Vagina (tissue), 2 donors: ENCODE measurements around the gene TTC4. TPM values are rescaled to one million over a fixed set of nuclear protein-coding genes. Genes with fewer than 3 reads are reported as not detected.

ENCODE experiments used
- DNase-seq, 2 donors: peaks; one replicate each; pipeline ENCODE4 v3.0.0-alpha.2; 2017; ENCODE audit errors: extremely low spot score in 2 of 2
- H3K27ac ChIP-seq: fragments of 200-600 bp; sonication (generic); one replicate; pipeline ENCODE4 v1.5.1; 2019
- H3K27me3 ChIP-seq: fragments of 200-600 bp; sonication (generic); one replicate; pipeline ENCODE4 v1.5.1; 2019
- H3K36me3 ChIP-seq, 2 donors: fragments of 200-600 bp; sonication (generic); one replicate each; pipeline ENCODE4 v1.5.1; 2017 to 2019
- H3K4me1 ChIP-seq: fragments of 200-600 bp; sonication (generic); one replicate; pipeline ENCODE4 v1.5.1; 2019
- H3K4me3 ChIP-seq, 2 donors: fragments of 200-600 bp; sonication (generic); 1 replicate in 1 of 2; 2 replicates in 1 of 2; pipeline ENCODE4 v1.5.1; 2016 to 2019
- H3K9me3 ChIP-seq: fragments of 200-600 bp; sonication (generic); one replicate; pipeline ENCODE4 v1.5.1; 2019
- POLR2A ChIP-seq, 2 donors: fragments of 450-650 bp; IDR thresholded peaks; one replicate each; pipeline ENCODE4 v1.6.1; 2017; ENCODE audit warnings: antibody characterized with exemption in 2 of 2, mild to moderate bottlenecking in 2 of 2, moderate library complexity in 2 of 2
- POLR2AphosphoS5 ChIP-seq, 2 donors: sonication (generic); formaldehyde crosslinking; IDR thresholded peaks; one replicate each; pipeline ENCODE4 v1.9.0; 2017; ENCODE audit warnings: antibody characterized with exemption in 2 of 2, mild to moderate bottlenecking in 2 of 2, low read depth in 1 of 2; ENCODE audit not compliant: insufficient read depth in 1 of 2
- intact Hi-C: fragments of 100-400 bp; cut with DNase I; formaldehyde crosslinking; loops from one replicate; pipeline ENCODE4 v1.15.1; 2023
- total RNA-seq: library from RNA; depleted of rRNA; stranded (reverse); fragments of >200 nt; gene quantifications from one replicate; pipeline ENCODE4 v1.2.3, GENCODE V29; 2016
- TF ChIP-seq, protein P1 (sequence below), 3 experiments: fragments of 450-650 bp in 2 of 3; fragments of 200-600 bp in 1 of 3; sonication (generic) in 1 of 3; IDR thresholded peaks; one replicate each; pipeline ENCODE4 v1.5.1; 2017 to 2019; ENCODE audit warnings: antibody characterized with exemption in 3 of 3, mild to moderate bottlenecking in 2 of 3, moderate library complexity in 2 of 3

The TTC4 gene
- total RNA-seq, 1 donor from 2014 or later = 12.8 TPM

DNA sequence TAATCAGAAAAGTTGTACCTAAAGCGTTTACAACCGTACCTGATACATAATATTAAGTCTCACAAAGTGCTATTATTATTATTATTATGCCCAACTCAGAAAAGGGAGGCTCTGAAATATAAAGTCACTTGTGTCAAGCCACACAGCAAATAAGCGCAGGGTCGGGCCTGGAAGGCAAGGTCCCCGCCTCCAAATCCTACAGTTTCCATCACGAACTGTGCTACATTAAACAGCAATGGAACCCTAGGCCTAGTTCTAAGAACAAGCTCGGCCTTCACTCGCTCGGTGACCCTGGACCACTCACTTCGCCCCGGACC, 48.1 kb downstream of the TTC4 start:
- no peaks in the 10 kb centered on the region for H3K36me3 ChIP-seq
- no peak overlapping the region for H3K27ac ChIP-seq
- H3K4me3 ChIP-seq = peak overlapping the region; percentile 61 to 91
- H3K9me3 ChIP-seq = no peaks in the 10 kb centered on the region
- intact Hi-C loops = no loop called here
- H3K4me1 ChIP-seq = peaks cover 15% of the 10 kb centered on the region
- TF ChIP-seq, protein P1, sequence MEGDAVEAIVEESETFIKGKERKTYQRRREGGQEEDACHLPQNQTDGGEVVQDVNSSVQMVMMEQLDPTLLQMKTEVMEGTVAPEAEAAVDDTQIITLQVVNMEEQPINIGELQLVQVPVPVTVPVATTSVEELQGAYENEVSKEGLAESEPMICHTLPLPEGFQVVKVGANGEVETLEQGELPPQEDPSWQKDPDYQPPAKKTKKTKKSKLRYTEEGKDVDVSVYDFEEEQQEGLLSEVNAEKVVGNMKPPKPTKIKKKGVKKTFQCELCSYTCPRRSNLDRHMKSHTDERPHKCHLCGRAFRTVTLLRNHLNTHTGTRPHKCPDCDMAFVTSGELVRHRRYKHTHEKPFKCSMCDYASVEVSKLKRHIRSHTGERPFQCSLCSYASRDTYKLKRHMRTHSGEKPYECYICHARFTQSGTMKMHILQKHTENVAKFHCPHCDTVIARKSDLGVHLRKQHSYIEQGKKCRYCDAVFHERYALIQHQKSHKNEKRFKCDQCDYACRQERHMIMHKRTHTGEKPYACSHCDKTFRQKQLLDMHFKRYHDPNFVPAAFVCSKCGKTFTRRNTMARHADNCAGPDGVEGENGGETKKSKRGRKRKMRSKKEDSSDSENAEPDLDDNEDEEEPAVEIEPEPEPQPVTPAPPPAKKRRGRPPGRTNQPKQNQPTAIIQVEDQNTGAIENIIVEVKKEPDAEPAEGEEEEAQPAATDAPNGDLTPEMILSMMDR (IDR thresholded peaks at IDR 0.05) = no peak
- no peak for TF ChIP-seq POLR2A (IDR thresholded peaks at IDR 0.05)
- no peaks in the 10 kb centered on the region for H3K27me3 ChIP-seq
- DNase-seq = no peak

DNA sequence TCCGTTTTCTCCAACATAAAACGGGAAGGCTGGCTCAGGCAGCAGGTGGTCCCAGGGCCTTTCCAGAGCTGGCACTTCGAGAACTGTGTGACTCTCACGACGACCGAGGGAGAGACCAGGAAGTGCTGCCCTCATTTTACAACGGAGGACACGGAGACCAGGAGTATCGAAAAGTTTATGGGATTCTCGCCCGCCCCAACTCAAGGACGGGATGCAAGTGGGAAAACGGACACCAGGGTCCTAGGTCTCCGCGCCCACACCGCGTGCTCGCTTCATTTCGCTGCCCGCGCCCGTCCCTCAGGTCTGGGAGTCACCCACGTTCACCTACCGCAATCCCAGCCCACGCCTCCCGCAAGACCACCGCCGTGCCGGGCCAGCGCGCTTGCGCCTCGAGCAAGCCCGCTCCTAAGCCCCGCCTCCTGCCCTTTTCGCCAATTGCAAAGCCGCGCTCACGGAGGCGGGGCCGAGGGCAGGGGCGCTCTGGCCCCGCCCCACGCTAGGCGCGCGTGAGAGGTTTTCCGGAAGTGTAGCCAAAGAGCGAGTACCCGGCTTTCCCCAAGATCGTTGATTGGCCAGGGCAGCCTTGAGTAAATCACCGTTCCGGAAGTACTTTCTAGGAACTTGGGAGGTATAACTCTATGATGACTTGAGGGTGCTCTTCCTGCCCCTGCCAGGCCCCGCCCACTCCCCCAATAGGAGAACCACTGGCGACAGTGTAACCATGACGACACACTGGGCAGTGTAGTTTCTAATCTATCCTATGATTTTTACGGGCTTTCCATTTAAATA, 48.7 kb downstream of the TTC4 start, which contains the start of gene PARS2:
TSS of gene PARS2 (minus strand) at position 391 of the 789 bp plus-strand sequence. CDS start 5,362 bp downstream, outside the sequence.
- peak within 1 kb of the TSS; percentile 32 for H3K27ac ChIP-seq
- DNase-seq = peak; percentile 97 to 99
- peaks cover 15% of the 10 kb centered on the region for H3K4me1 ChIP-seq
- intact Hi-C loops = no loop called here
- no peaks in the 10 kb centered on the region for H3K27me3 ChIP-seq
- peak within 1 kb of the TSS; percentile 61 to 91 for H3K4me3 ChIP-seq
- H3K36me3 ChIP-seq = no peaks in the 10 kb centered on the region
- no peaks in the 10 kb centered on the region for H3K9me3 ChIP-seq
- TF ChIP-seq, protein P1 (IDR thresholded peaks at IDR 0.05) = no peak
- peak in 1 of 2 donors; percentile 64 for TF ChIP-seq POLR2A (IDR thresholded peaks at IDR 0.05)
- TF ChIP-seq POLR2AphosphoS5 (IDR thresholded peaks at IDR 0.05; ENCODE audit: insufficient read depth in 1 of 2, low read depth in 1 of 2) = peak; percentile 93 to 100

DNA sequence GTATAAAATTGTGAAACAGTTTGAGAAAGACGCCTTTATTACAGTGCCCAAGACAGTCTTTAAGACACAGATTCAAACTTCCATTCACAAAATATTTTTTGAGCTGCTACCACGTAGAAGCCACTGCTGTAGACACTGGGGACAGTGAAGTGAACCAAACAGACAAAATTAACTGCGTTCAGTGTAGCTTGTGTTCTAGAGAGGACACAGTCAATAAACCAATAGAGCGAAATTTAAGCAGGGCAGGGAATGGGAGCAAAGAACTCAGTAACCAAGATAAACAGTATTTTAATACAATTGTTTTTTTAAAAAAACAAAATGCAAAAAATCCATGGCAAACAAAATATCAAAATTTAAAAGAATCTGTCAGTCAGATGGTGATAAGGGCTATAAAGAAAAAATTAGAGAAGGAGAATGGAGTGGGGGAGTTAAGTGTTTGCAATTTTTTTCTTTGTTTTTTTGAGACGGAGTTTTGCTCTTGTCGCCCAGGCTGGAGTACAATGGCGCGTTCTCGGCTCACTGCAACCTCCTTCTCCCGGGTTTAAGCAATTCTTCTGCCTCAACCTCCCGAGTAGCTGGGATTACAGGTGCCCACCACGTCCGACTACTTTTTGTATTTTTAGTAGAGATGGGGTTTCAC, 49.4 kb downstream of the TTC4 start:
- H3K4me3 ChIP-seq = peak overlapping the region; percentile 46 to 61
- H3K27ac ChIP-seq = peak overlapping the region; percentile 32
- TF ChIP-seq POLR2AphosphoS5 (IDR thresholded peaks at IDR 0.05; ENCODE audit: insufficient read depth in 1 of 2, low read depth in 1 of 2) (no peak), POLR2A (IDR thresholded peaks at IDR 0.05) (no peak)
- TF ChIP-seq, protein P1 (IDR thresholded peaks at IDR 0.05) = no peak
- H3K9me3 ChIP-seq = no peaks in the 10 kb centered on the region
- peaks cover 15% of the 10 kb centered on the region for H3K4me1 ChIP-seq
- no peaks in the 10 kb centered on the region for H3K27me3 ChIP-seq
- no peaks in the 10 kb centered on the region for H3K36me3 ChIP-seq
- no peak for DNase-seq
- intact Hi-C loops = no loop called here

DNA sequence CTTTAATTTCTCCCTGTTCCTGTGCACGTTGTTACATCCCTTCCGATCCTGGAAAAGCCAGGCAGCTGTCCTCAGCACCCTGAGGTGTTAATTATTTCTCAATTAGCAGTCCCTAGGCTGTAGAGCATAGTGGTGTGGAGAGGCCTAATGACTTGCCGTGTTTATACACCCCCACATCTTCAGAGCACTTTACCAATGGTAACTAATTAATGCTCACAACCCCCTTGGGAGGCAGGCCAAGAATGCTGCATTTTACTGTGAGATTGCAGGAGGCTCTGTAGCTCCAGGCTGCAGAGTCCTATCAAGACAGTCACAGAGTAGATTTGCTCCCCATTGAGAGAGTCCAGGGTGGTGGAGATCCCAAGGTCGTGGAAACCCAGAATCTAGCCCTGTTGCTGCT, 51.1 kb downstream of the TTC4 start:
- H3K4me3 ChIP-seq = no peak overlapping the region
- H3K36me3 ChIP-seq = no peaks in the 10 kb centered on the region
- TF ChIP-seq, protein P1 (IDR thresholded peaks at IDR 0.05) = no peak
- TF ChIP-seq POLR2AphosphoS5 (IDR thresholded peaks at IDR 0.05; ENCODE audit: insufficient read depth in 1 of 2, low read depth in 1 of 2) (no peak), POLR2A (IDR thresholded peaks at IDR 0.05) (no peak)
- no peaks in the 10 kb centered on the region for H3K9me3 ChIP-seq
- intact Hi-C loops = no loop called here
- H3K27ac ChIP-seq = no peak overlapping the region
- DNase-seq = no peak
- no peaks in the 10 kb centered on the region for H3K27me3 ChIP-seq
- H3K4me1 ChIP-seq = peaks cover 15% of the 10 kb centered on the region

DNA sequence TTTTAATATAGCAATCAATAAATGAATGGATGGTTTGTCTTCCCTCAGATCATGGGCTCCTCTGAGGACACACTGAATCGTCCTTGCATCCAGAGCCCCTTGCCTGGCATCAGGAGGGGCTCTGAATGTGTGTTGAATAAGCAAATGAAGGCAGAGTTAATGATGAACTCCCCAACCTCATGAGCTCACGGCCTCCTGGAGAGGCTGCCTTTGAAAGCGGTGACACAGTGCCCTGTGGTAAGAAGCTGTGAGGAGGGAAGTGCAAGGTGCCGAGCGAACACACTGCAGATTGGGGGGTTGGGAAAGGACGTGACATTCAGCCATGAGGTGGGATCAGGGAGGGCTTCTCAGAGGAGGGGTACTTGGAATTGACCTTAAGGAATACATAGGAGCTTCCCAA, 51.9 kb downstream of the TTC4 start:
- Histone ChIP-seq H3K9me3 (no peaks in the 10 kb centered on the region), H3K4me1 (peaks cover 15% of the 10 kb centered on the region), H3K27me3 (no peaks in the 10 kb centered on the region), H3K4me3 (no peak overlapping the region), H3K36me3 (no peaks in the 10 kb centered on the region), H3K27ac (no peak overlapping the region)
- TF ChIP-seq POLR2A (IDR thresholded peaks at IDR 0.05) (no peak), POLR2AphosphoS5 (IDR thresholded peaks at IDR 0.05; ENCODE audit: insufficient read depth in 1 of 2, low read depth in 1 of 2) (no peak)
- TF ChIP-seq, protein P1 (IDR thresholded peaks at IDR 0.05) = no peak
- DNase-seq = no peak
- intact Hi-C loops = no loop called here
